Astrocyte (in vitro differentiated cells and primary cell): ENCODE data around the gene TMEM108. TPM values are rescaled to one million over a fixed set of nuclear protein-coding genes. Genes with fewer than 3 reads are reported as not detected.

ENCODE experiments used
- DNase-seq: peaks from one replicate; pipeline ENCODE4 v3.0.0-alpha.2; 2010; ENCODE audit warnings: low read depth
- FAIRE-seq: peaks from 2 replicates; lab custom pipeline; 2011; peaks lifted over from hg19 to GRCh38; lab: Jason Lieb, UNC
- H2AFZ ChIP-seq: 2 replicates; pipeline ENCODE4 v1.6.0; 2012; ENCODE audit warnings: low read depth, low read length, inconsistent platforms
- H3K27ac ChIP-seq: 2 replicates; pipeline ENCODE4 v1.5.1; 2011; ENCODE audit warnings: low read depth, low read length, inconsistent platforms
- H3K27me3 ChIP-seq: 2 replicates; pipeline ENCODE4 v1.6.0; 2011; ENCODE audit warnings: low read length, inconsistent platforms; ENCODE audit not compliant: insufficient read depth
- H3K36me3 ChIP-seq: 2 replicates; pipeline ENCODE4 v1.5.1; 2011; ENCODE audit warnings: low read length, inconsistent platforms; ENCODE audit not compliant: insufficient read depth
- H3K4me1 ChIP-seq: 2 replicates; pipeline ENCODE4 v1.5.1; 2011; ENCODE audit warnings: low read length, inconsistent platforms; ENCODE audit not compliant: insufficient read depth
- H3K4me2 ChIP-seq: 2 replicates; pipeline ENCODE4 v1.6.0; 2012; ENCODE audit warnings: low read length, inconsistent platforms
- H3K4me3 ChIP-seq: 2 replicates; pipeline ENCODE4 v1.5.1; 2011; ENCODE audit warnings: low read depth, mild to moderate bottlenecking, low read length, inconsistent platforms; ENCODE audit not compliant: insufficient read depth
- H3K79me2 ChIP-seq: 2 replicates; pipeline ENCODE4 v1.6.0; 2012; ENCODE audit warnings: mild to moderate bottlenecking, low read length, inconsistent platforms; ENCODE audit not compliant: insufficient read depth
- H3K9ac ChIP-seq: 2 replicates; pipeline ENCODE4 v1.6.0; 2012; ENCODE audit warnings: mild to moderate bottlenecking, low read length, inconsistent platforms
- H3K9me3 ChIP-seq: 2 replicates; pipeline ENCODE4 v1.5.1; 2012; ENCODE audit warnings: low read depth, mild to moderate bottlenecking, low read length, inconsistent platforms; ENCODE audit not compliant: insufficient read depth
- H4K20me1 ChIP-seq: 2 replicates; pipeline ENCODE4 v1.6.0; 2012; ENCODE audit warnings: low read length, inconsistent platforms; ENCODE audit not compliant: insufficient read depth
- H3K27ac Mint-ChIP-seq: one replicate; pipeline ENCODE4 v1.8.0; 2021; ENCODE audit warnings: mild to moderate bottlenecking, mixed read lengths; ENCODE audit not compliant: unreplicated experiment
- H3K27me3 Mint-ChIP-seq: one replicate; pipeline ENCODE4 v1.8.0; 2021; ENCODE audit warnings: low read depth, mixed read lengths; ENCODE audit not compliant: unreplicated experiment
- H3K36me3 Mint-ChIP-seq: one replicate; pipeline ENCODE4 v1.8.0; 2021; ENCODE audit warnings: low read depth, mixed read lengths; ENCODE audit not compliant: unreplicated experiment
- H3K4me1 Mint-ChIP-seq: one replicate; pipeline ENCODE4 v1.8.0; 2021; ENCODE audit warnings: low read depth, mixed read lengths; ENCODE audit not compliant: unreplicated experiment
- H3K4me3 Mint-ChIP-seq: one replicate; pipeline ENCODE4 v1.8.0; 2021; ENCODE audit warnings: mild to moderate bottlenecking, moderate library complexity, mixed read lengths; ENCODE audit not compliant: unreplicated experiment
- H3K9me3 Mint-ChIP-seq: one replicate; pipeline ENCODE4 v1.8.0; 2021; ENCODE audit warnings: mild to moderate bottlenecking, mixed read lengths; ENCODE audit not compliant: unreplicated experiment
- CTCF ChIP-seq: IDR thresholded peaks from 2 replicates; pipeline ENCODE4 v1.5.1; 2011; ENCODE audit warnings: low read depth, mild to moderate bottlenecking, inconsistent platforms, low read length, moderate library complexity; ENCODE audit not compliant: insufficient read depth
- EZH2 ChIP-seq: IDR thresholded peaks from 2 replicates; pipeline ENCODE4 v1.6.1; 2012; ENCODE audit warnings: mild to moderate bottlenecking, low read length, inconsistent platforms; ENCODE audit not compliant: insufficient read depth
- total RNA-seq: library from RNA; stranded (reverse); gene quantifications from 2 replicates; pipeline ENCODE4 v1.2.1, GENCODE V29; 2021

Gene TMEM108
- total RNA-seq, 1 donor from 2014 or later, result 5.6 TPM

- H3K4me1 Mint-ChIP-seq, result peaks cover 5% of the 10 kb centered on the region
- no peak overlapping the region for H3K27ac ChIP-seq
- H3K79me2 ChIP-seq, result no peaks in the 10 kb centered on the region
- H3K27me3 ChIP-seq, result no peaks in the 10 kb centered on the region
- TF ChIP-seq EZH2 (no peak), CTCF (no peak)
- H3K36me3 ChIP-seq, result no peaks in the 10 kb centered on the region
- H3K27ac Mint-ChIP-seq, result no peak overlapping the region
- H3K27me3 Mint-ChIP-seq, result no peaks in the 10 kb centered on the region
- no peak overlapping the region for H3K4me3 Mint-ChIP-seq
- FAIRE-seq (no peak), DNase-seq (no peak)
- H3K36me3 Mint-ChIP-seq, result no peaks in the 10 kb centered on the region
- H3K4me1 ChIP-seq, result no peaks in the 10 kb centered on the region
- H3K4me3 ChIP-seq, result no peak overlapping the region
- no peaks in the 10 kb centered on the region for H3K9me3 ChIP-seq
- H2AFZ ChIP-seq, result no peak overlapping the region
- H4K20me1 ChIP-seq, result no peaks in the 10 kb centered on the region
- H3K4me2 ChIP-seq, result no peak overlapping the region
- H3K9me3 Mint-ChIP-seq, result peaks cover 4% of the 10 kb centered on the region
- H3K9ac ChIP-seq, result no peak overlapping the region
These were observed 51.8 kb downstream of the TMEM108 start for GRCh38 chr3:133089906-133090485.

GRCh38 chr3:133092681-133093080 is 54.5 kb downstream of the TMEM108 start:
- Histone ChIP-seq H3K9me3 (no peaks in the 10 kb centered on the region), H3K4me2 (no peak overlapping the region), H3K9ac (no peak overlapping the region), H2AFZ (no peak overlapping the region), H4K20me1 (no peaks in the 10 kb centered on the region), H3K4me1 (peaks cover 8% of the 10 kb centered on the region), H3K27ac (no peak overlapping the region), H3K27me3 (no peaks in the 10 kb centered on the region), H3K36me3 (no peaks in the 10 kb centered on the region), H3K79me2 (no peaks in the 10 kb centered on the region), H3K4me3 (no peak overlapping the region)
- DNase-seq (peak; percentile 22), FAIRE-seq (no peak)
- H3K9me3 Mint-ChIP-seq, result peaks cover 4% of the 10 kb centered on the region
- no peaks in the 10 kb centered on the region for H3K27me3 Mint-ChIP-seq
- H3K4me1 Mint-ChIP-seq, result peaks cover 5% of the 10 kb centered on the region
- no peak overlapping the region for H3K27ac Mint-ChIP-seq
- TF ChIP-seq CTCF (no peak), EZH2 (no peak)
- no peaks in the 10 kb centered on the region for H3K36me3 Mint-ChIP-seq
- H3K4me3 Mint-ChIP-seq, result no peak overlapping the region

GRCh38 chr3:133093366-133093765 is 55.2 kb downstream of the TMEM108 start:
- Mint-ChIP-seq H3K9me3 (peaks cover 4% of the 10 kb centered on the region), H3K4me1 (peaks cover 5% of the 10 kb centered on the region), H3K27ac (no peak overlapping the region), H3K36me3 (no peaks in the 10 kb centered on the region), H3K4me3 (no peak overlapping the region), H3K27me3 (no peaks in the 10 kb centered on the region)
- TF ChIP-seq CTCF (no peak), EZH2 (no peak)
- H3K79me2 ChIP-seq, result no peaks in the 10 kb centered on the region
- H3K4me1 ChIP-seq, result peaks cover 8% of the 10 kb centered on the region
- H3K4me3 ChIP-seq, result no peak overlapping the region
- FAIRE-seq (no peak), DNase-seq (no peak)
- no peaks in the 10 kb centered on the region for H3K9me3 ChIP-seq
- no peak overlapping the region for H3K27ac ChIP-seq
- H3K27me3 ChIP-seq, result no peaks in the 10 kb centered on the region
- H4K20me1 ChIP-seq, result no peaks in the 10 kb centered on the region
- no peak overlapping the region for H3K9ac ChIP-seq
- H3K36me3 ChIP-seq, result no peaks in the 10 kb centered on the region
- no peak overlapping the region for H2AFZ ChIP-seq
- H3K4me2 ChIP-seq, result no peak overlapping the region
